SK-N-SH treated with all-trans-retinoic acid at 6 μM for 48 hours (cell line): ENCODE data around the gene ADGRB3.

Experiments used
- CSDC2 ChIP-seq: fragments of 250-450 bp; sonication (Bioruptor Pico); IDR thresholded peaks from 2 replicates; pipeline ENCODE4 v1.5.0; 2020; ENCODE audit warnings: mild to moderate bottlenecking, moderate library complexity
- GLIS3 ChIP-seq: fragments of 250-450 bp; sonication (Bioruptor Pico); IDR thresholded peaks from 2 replicates; pipeline ENCODE4 v1.5.0; 2020; ENCODE audit warnings: mild to moderate bottlenecking, moderate library complexity
- PATZ1 ChIP-seq: fragments of 250-450 bp; sonication (Bioruptor Pico); IDR thresholded peaks from 2 replicates; pipeline ENCODE4 v1.8.0; 2020; ENCODE audit warnings: mild to moderate bottlenecking, moderate library complexity, borderline replicate concordance
- ZNF8 ChIP-seq: fragments of 450-650 bp; formaldehyde crosslinking; IDR thresholded peaks from 2 replicates; pipeline ENCODE4 v1.5.0; 2020; ENCODE audit warnings: mild to moderate bottlenecking, moderate library complexity

GRCh38 chr6:69276204-69276603 is 641.1 kb downstream of the ADGRB3 start:
- no peak for TF ChIP-seq PATZ1
- no peak for TF ChIP-seq ZNF8 (CRISPR knock-in tag)
- no peak for TF ChIP-seq CSDC2 (CRISPR knock-in tag)
- no peak for TF ChIP-seq GLIS3 (CRISPR knock-in tag)
